HG03342 (cell line): Measurements from ENCODE around the gene FOXD1.
"Not testable (repeated sequence)": the region's sequence is repeated elsewhere in the genome, so short reads cannot be mapped to it uniquely, and the experiment has no call there.

Source experiments
- ATAC-seq: cut with Tn5 transposase; IDR thresholded peaks from one replicate; pipeline ENCODE4 v1.9.1; 2021; ENCODE audit warnings: mild to moderate bottlenecking, moderate library complexity; ENCODE audit not compliant: unreplicated experiment

FOXD1 gene

GRCh38 chr5:73418244-73418691, 30.3 kb downstream of the FOXD1 start:
- ATAC-seq = no peak

- no peak for ATAC-seq
These were observed 31.1 kb downstream of the FOXD1 start for GRCh38 chr5:73417303-73418034.

- no peak for ATAC-seq
These were observed 33.0 kb downstream of the FOXD1 start for GRCh38 chr5:73415617-73416016.

- no peak for ATAC-seq
These were observed 33.4 kb downstream of the FOXD1 start for GRCh38 chr5:73415171-73415570.

GRCh38 chr5:73412597-73412988, 36.0 kb downstream of the FOXD1 start:
- no peak for ATAC-seq

GRCh38 chr5:73411936-73412596, 36.5 kb downstream of the FOXD1 start:
- ATAC-seq = no peak

GRCh38 chr5:73409927-73410326, 38.6 kb downstream of the FOXD1 start:
- ATAC-seq = not testable (repeated sequence)

GRCh38 chr5:73405691-73406090, 42.9 kb downstream of the FOXD1 start:
- no peak for ATAC-seq

- no peak for ATAC-seq
These were observed 48.8 kb downstream of the FOXD1 start for GRCh38 chr5:73399775-73400174.
